B cell (primary cell): Measurements from ENCODE around the gene AZU1. TPM values are rescaled to one million over a fixed set of nuclear protein-coding genes. Genes with fewer than 3 reads are reported as not detected.
A peak's percentile ranks its signal among the peaks of the same experiment; 100 is the strongest.

Experiments
- ATAC-seq: fragments of 200-7000 bp; cut with Tn5 transposase; one replicate; pipeline ENCODE4 v1.10.0; 2021; ENCODE audit warnings: low read depth, mild to moderate bottlenecking, moderate number of reproducible peaks, moderate library complexity
- CTCF ChIA-PET: fragments of 350-600 bp; sonication (Branson Sonifier 250); formaldehyde crosslinking; loops from one replicate; lab custom pipeline; 2021; ENCODE audit warnings: antibody characterized with exemption, inconsistent platforms; lab: Charles Lee
- POLR2A ChIA-PET: fragments of 350-600 bp; sonication (Branson Sonifier 250); formaldehyde crosslinking; loops from one replicate; lab custom pipeline; 2021; ENCODE audit warnings: antibody characterized with exemption; lab: Charles Lee
- DNase-seq: peaks from one replicate; pipeline ENCODE4 v3.0.0; 2013
- H2AFZ ChIP-seq: 2 replicates; pipeline ENCODE4 v1.6.1; 2012; ENCODE audit warnings: mild to moderate bottlenecking, low read depth, low read length; ENCODE audit not compliant: insufficient read depth, poor library complexity, severe bottlenecking
- H3K27ac ChIP-seq, 2 donors: 1 replicate in 1 of 2; 2 replicates in 1 of 2; pipeline ENCODE4 v1.5.1; 2012 to 2013; ENCODE audit warnings: low read length in 2 of 2, mild to moderate bottlenecking in 2 of 2, moderate library complexity in 1 of 2
- H3K27me3 ChIP-seq, 4 experiments: fragments of 200-600 bp in 1 of 4; sonication (generic) in 1 of 4; replicated peaks in 1 of 4; 1 replicate in 2 of 4; 2 replicates in 2 of 4; pipeline versions ENCODE4 v1.6.1 to v1.7.0; 2013 to 2016; ENCODE audit warnings: low read length in 3 of 4, mild to moderate bottlenecking in 2 of 4, mixed read lengths in 1 of 4, moderate library complexity in 1 of 4; ENCODE audit not compliant: insufficient read depth in 4 of 4, control insufficient read depth in 3 of 4; ENCODE audit errors: control extremely low read depth in 1 of 4
- H3K36me3 ChIP-seq, 2 experiments: replicated peaks in 1 of 2; 1 replicate in 1 of 2; 2 replicates in 1 of 2; pipeline versions ENCODE4 v1.6.1 to v1.7.1; 2013; ENCODE audit warnings: low read length in 1 of 2; ENCODE audit not compliant: insufficient read depth in 2 of 2, control insufficient read depth in 1 of 2; ENCODE audit errors: control extremely low read depth in 1 of 2, extremely low read depth in 1 of 2
- H3K4me1 ChIP-seq, 2 donors: fragments of 200-600 bp in 1 of 2; sonication (generic) in 1 of 2; 1 replicate in 1 of 2; 2 replicates in 1 of 2; pipeline versions ENCODE4 v1.5.1 to v1.6.1; 2013 to 2017; ENCODE audit warnings: low read length in 2 of 2; ENCODE audit not compliant: control insufficient read depth in 2 of 2, insufficient read depth in 2 of 2
- H3K4me2 ChIP-seq: replicated peaks from 2 replicates; pipeline ENCODE3; 2012; ENCODE audit warnings: mild to moderate bottlenecking, low read depth, low read length; ENCODE audit not compliant: poor library complexity, severe bottlenecking
- H3K4me3 ChIP-seq, 5 experiments: fragments of 200-600 bp in 1 of 5; sonication (generic) in 1 of 5; 1 replicate in 3 of 5; 2 replicates in 2 of 5; pipeline versions ENCODE4 v1.5.1 to v1.7.0; 2011 to 2016; ENCODE audit warnings: low read length in 4 of 5, mild to moderate bottlenecking in 4 of 5, low read depth in 2 of 5, control low read depth in 1 of 5, moderate library complexity in 1 of 5; ENCODE audit not compliant: insufficient read depth in 1 of 5; ENCODE audit errors: control extremely low read depth in 1 of 5, extremely low read depth in 1 of 5
- H3K79me2 ChIP-seq: fragments of 200-600 bp; sonication (generic); one replicate; pipeline ENCODE4 v1.6.0; 2016; ENCODE audit warnings: low read length; ENCODE audit not compliant: control insufficient read depth, insufficient read depth
- H3K9ac ChIP-seq: fragments of 200-600 bp; sonication (generic); 2 replicates; pipeline ENCODE4 v1.6.1; 2017; ENCODE audit warnings: mild to moderate bottlenecking, low read length, moderate library complexity
- H3K9me3 ChIP-seq, 3 donors: one replicate each; pipeline versions ENCODE4 v1.6.1 to v1.7.1; 2013; ENCODE audit warnings: low read length in 2 of 3; ENCODE audit not compliant: control insufficient read depth in 2 of 3, insufficient read depth in 1 of 3; ENCODE audit errors: control extremely low read depth in 1 of 3
- H4K20me1 ChIP-seq: 2 replicates; pipeline ENCODE4 v1.6.0; 2012; ENCODE audit warnings: mild to moderate bottlenecking, low read length; ENCODE audit not compliant: insufficient read depth, control insufficient read depth, poor library complexity, severe bottlenecking
- H3K27ac Mint-ChIP-seq: one replicate; pipeline ENCODE4 v1.8.0; 2021; ENCODE audit warnings: mixed read lengths
- H3K27me3 Mint-ChIP-seq: one replicate; pipeline ENCODE4 v1.8.0; 2021; ENCODE audit warnings: mixed read lengths
- H3K4me1 Mint-ChIP-seq: one replicate; pipeline ENCODE4 v1.8.0; 2021; ENCODE audit warnings: mixed read lengths
- H3K4me3 Mint-ChIP-seq: one replicate; pipeline ENCODE4 v1.8.0; 2021; ENCODE audit warnings: mixed read lengths
- H3K9me3 Mint-ChIP-seq: one replicate; pipeline ENCODE4 v1.8.0; 2022; ENCODE audit warnings: mixed read lengths; ENCODE audit not compliant: insufficient read depth
- CTCF ChIP-seq: fragments of 200-600 bp; IDR thresholded peaks from one replicate; pipeline ENCODE4 v1.8.0; 2022; ENCODE audit warnings: antibody characterized with exemption, mild to moderate bottlenecking
- EZH2 ChIP-seq: IDR thresholded peaks from 2 replicates; pipeline ENCODE4 v1.6.1; 2012; ENCODE audit warnings: borderline replicate concordance, low read depth, mild to moderate bottlenecking, moderate library complexity, low read length; ENCODE audit not compliant: insufficient read depth, poor library complexity, severe bottlenecking
- WGBS: methylation state at CpG from one replicate; pipeline ENCODE4 v1.1.5; 2013; ENCODE audit warnings: missing lambda C conversion rate; ENCODE audit not compliant: insufficient coverage; 5-methylcytosine and 5-hydroxymethylcytosine counted together
- intact Hi-C: fragments of 100-400 bp; cut with micrococcal nuclease; formaldehyde crosslinking; loops from one replicate; pipeline ENCODE4 v1.10.0; 2022
- polyA plus RNA-seq: library from polyadenylated mRNA; depleted of rRNA; stranded (reverse); fragments of >200 nt; gene quantifications from 2 replicates; pipeline ENCODE4 v1.2.3, GENCODE V29; 2012
- total RNA-seq, 2 donors: library from RNA; stranded (reverse); fragments of 120-200 nt in 1 of 2; gene quantifications; 1 replicate in 1 of 2; 2 replicates in 1 of 2; pipeline versions ENCODE4 v1.2.3 to v1.2.4, GENCODE V29; 2013 to 2022

AZU1 gene
- total and polyA plus RNA-seq, 2 donors (not counting 1 experiment from before 2014, with no cell fraction given): 0.13 to 0.44 TPM

- Histone ChIP-seq H3K4me1 (peaks cover 22 to 49% of the 10 kb centered on the region in 2 donors), H3K9me3 (no peaks in the 10 kb centered on the region), H2AFZ (no peak overlapping the region), H3K27me3 (no peaks in the 10 kb centered on the region), H3K79me2 (peaks cover 60% of the 10 kb centered on the region), H3K9ac (peak overlapping the region; percentile 75), H3K27ac (peak overlapping the region; percentile 57 to 74), H3K4me2 (peak overlapping the region; percentile 99), H3K4me3 (peak overlapping the region; percentile 57 to 86 (median 68)), H3K36me3 (peaks cover 0 to 37% of the 10 kb centered on the region in 2 experiments), H4K20me1 (peaks cover 49% of the 10 kb centered on the region)
- peaks cover 40% of the 10 kb centered on the region for H3K4me1 Mint-ChIP-seq
- intact Hi-C loops: loop anchor here (2.0 kb wide), 2 partner anchors 111 to 187 kb away; partner anchors contain the start of gene WDR18
- no peaks in the 10 kb centered on the region for H3K27me3 Mint-ChIP-seq
- ATAC-seq (peak; percentile 21), DNase-seq (peak; percentile 92)
- ChIA-PET CTCF (interaction anchor here (1.4 kb wide), 1 partner anchor 111 kb away, joined by 4 read pairs; no protein-coding TSS in a partner anchor), POLR2A (no interaction called here)
- H3K4me3 Mint-ChIP-seq: peak overlapping the region; percentile 98
- TF ChIP-seq EZH2 (no peak), CTCF (no peak)
- H3K9me3 Mint-ChIP-seq: no peaks in the 10 kb centered on the region
- peak overlapping the region; percentile 88 for H3K27ac Mint-ChIP-seq
- WGBS: under 1% methylated on average over 129 of the region's 129 CpGs
Observed at GRCh38 chr19:797528-798414, 29.9 kb upstream of the AZU1 start.
